Left ventricle myocardium inferior (tissue), 1 donor: ENCODE data around the gene EPC2. TPM values are rescaled to one million over a fixed set of nuclear protein-coding genes. Genes with fewer than 3 reads are reported as not detected.

Experiments
- DNase-seq: peaks from one replicate; pipeline ENCODE4 v3.0.0-alpha.2; 2020
- H3K27ac ChIP-seq: fragments of 200-600 bp; replicated peaks from 2 replicates; pipeline ENCODE4 v1.8.0; 2021
- H3K27me3 ChIP-seq: fragments of 200-600 bp; 2 replicates; pipeline ENCODE4 v1.8.0; 2021; ENCODE audit warnings: low read depth
- H3K36me3 ChIP-seq: fragments of 200-600 bp; 2 replicates; pipeline ENCODE4 v1.8.0; 2021
- H3K4me1 ChIP-seq: fragments of 200-600 bp; 2 replicates; pipeline ENCODE4 v1.8.0; 2021
- H3K4me3 ChIP-seq: fragments of 200-600 bp; 2 replicates; pipeline ENCODE4 v1.8.0; 2021; ENCODE audit warnings: mild to moderate bottlenecking, moderate library complexity
- H3K9me3 ChIP-seq: fragments of 200-600 bp; replicated peaks from 2 replicates; pipeline ENCODE4 v1.8.0; 2021
- CTCF ChIP-seq: fragments of 200-600 bp; IDR thresholded peaks from 2 replicates; pipeline ENCODE4 v1.8.0; 2021; ENCODE audit warnings: antibody characterized with exemption, mild to moderate bottlenecking, borderline replicate concordance
- intact Hi-C: fragments of 100-400 bp; cut with micrococcal nuclease; formaldehyde crosslinking; loops from one replicate; pipeline ENCODE4 v1.11.0; 2022
- total RNA-seq: library from RNA; stranded (reverse); fragmentation: NEBNext Ultra II Directional; extraction: Animal tissue kit (Norgen Biotek cat#: 25700); gene quantifications from one replicate; pipeline ENCODE4 v1.2.1, GENCODE V29; 2021
- donor health status: DM: no; HTN: yes; CAD: no; lungs with severe emphysema.

The EPC2 gene
- total RNA-seq, 1 donor from 2014 or later, result 22.0 TPM

- Histone ChIP-seq H3K4me1 (no peaks in the 10 kb centered on the region), H3K9me3 (no peaks in the 10 kb centered on the region), H3K27me3 (no peaks in the 10 kb centered on the region), H3K27ac (no peak overlapping the region), H3K36me3 (peaks cover 5% of the 10 kb centered on the region), H3K4me3 (no peak overlapping the region)
- TF ChIP-seq CTCF, result no peak
- DNase-seq, result no peak
- intact Hi-C loops, result no loop called here
These were observed 110.3 kb downstream of the EPC2 start for GRCh38 chr2:148754864-148755263.

- intact Hi-C loops, result no loop called here
- Histone ChIP-seq H3K4me1 (no peaks in the 10 kb centered on the region), H3K9me3 (no peaks in the 10 kb centered on the region), H3K27ac (no peak overlapping the region), H3K36me3 (peaks cover 5% of the 10 kb centered on the region), H3K4me3 (no peak overlapping the region), H3K27me3 (no peaks in the 10 kb centered on the region)
- no peak for DNase-seq
- TF ChIP-seq CTCF, result no peak
These were observed 111.9 kb downstream of the EPC2 start for GRCh38 chr2:148756292-148756975.

GRCh38 chr2:148764815-148765214 is 120.3 kb downstream of the EPC2 start:
- H3K27me3 ChIP-seq, result no peaks in the 10 kb centered on the region
- H3K4me1 ChIP-seq, result peaks cover 5% of the 10 kb centered on the region
- no peak for DNase-seq
- TF ChIP-seq CTCF, result no peak
- peaks cover 51% of the 10 kb centered on the region for H3K36me3 ChIP-seq
- no peak overlapping the region for H3K4me3 ChIP-seq
- no peaks in the 10 kb centered on the region for H3K9me3 ChIP-seq
- intact Hi-C loops, result no loop called here
- H3K27ac ChIP-seq, result no peak overlapping the region

GRCh38 chr2:148770047-148770446 is 125.5 kb downstream of the EPC2 start:
- H3K27ac ChIP-seq, result no peak overlapping the region
- intact Hi-C loops, result no loop called here
- DNase-seq, result no peak
- no peaks in the 10 kb centered on the region for H3K4me1 ChIP-seq
- no peak for TF ChIP-seq CTCF
- no peaks in the 10 kb centered on the region for H3K9me3 ChIP-seq
- H3K4me3 ChIP-seq, result no peak overlapping the region
- no peaks in the 10 kb centered on the region for H3K27me3 ChIP-seq
- H3K36me3 ChIP-seq, result peaks cover 57% of the 10 kb centered on the region

- no peak for TF ChIP-seq CTCF
- no peak overlapping the region for H3K4me3 ChIP-seq
- H3K9me3 ChIP-seq, result no peaks in the 10 kb centered on the region
- no peak overlapping the region for H3K27ac ChIP-seq
- no peaks in the 10 kb centered on the region for H3K27me3 ChIP-seq
- H3K36me3 ChIP-seq, result peaks cover 47% of the 10 kb centered on the region
- H3K4me1 ChIP-seq, result no peaks in the 10 kb centered on the region
- intact Hi-C loops, result no loop called here
- DNase-seq, result no peak
These were observed 137.0 kb downstream of the EPC2 start for GRCh38 chr2:148781544-148781943.
